K562 treated with DMSO at 1 percent for 4 hours (cell line): ENCODE measurements around the gene ACRV1. TPM values are rescaled to one million over a fixed set of nuclear protein-coding genes. Genes with fewer than 3 reads are reported as not detected.

Source experiments
- total RNA-seq: library from RNA; unstranded; fragments of 300-600 nt; gene quantifications from 2 replicates; pipeline ENCODE4 v1.2.3, GENCODE V29; 2022; ENCODE audit not compliant: insufficient read depth

Gene ACRV1, protein sequence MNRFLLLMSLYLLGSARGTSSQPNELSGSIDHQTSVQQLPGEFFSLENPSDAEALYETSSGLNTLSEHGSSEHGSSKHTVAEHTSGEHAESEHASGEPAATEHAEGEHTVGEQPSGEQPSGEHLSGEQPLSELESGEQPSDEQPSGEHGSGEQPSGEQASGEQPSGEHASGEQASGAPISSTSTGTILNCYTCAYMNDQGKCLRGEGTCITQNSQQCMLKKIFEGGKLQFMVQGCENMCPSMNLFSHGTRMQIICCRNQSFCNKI
- total RNA-seq, result not detected in 2 replicates

DNA sequence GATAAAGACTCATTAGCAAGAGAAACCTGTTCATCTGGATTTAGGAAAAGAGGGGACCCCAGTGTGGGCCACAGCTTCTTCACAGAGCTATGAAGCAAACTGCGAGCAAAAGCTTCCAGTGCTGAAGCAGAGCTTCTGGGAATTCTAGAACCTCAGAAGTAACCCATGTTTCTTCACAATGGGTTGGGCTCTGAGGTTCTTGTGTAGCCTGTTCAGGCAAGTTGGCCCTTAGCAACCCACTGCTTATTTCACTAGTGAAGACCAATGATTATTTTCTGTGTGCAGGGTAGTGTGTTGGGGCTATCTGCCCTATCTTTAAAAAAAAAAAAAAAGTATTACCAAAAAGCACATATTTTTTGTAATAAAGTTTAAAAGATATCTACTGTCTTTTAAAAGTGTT is at the start of gene ACRV1:
TSS of gene ACRV1 (minus strand) at position 101 of the 400 bp plus-strand sequence. CDS start at position 34, 67 bp downstream.

GRCh38 chr11:125624756-125625213 is 55.9 kb downstream of the ACRV1 start, which contains the start of gene CHEK1:
Gene CHEK1 (plus strand): TSS chr11:125625163. CDS start chr11:125626769, 1,606 bp downstream.

Other genes starting within 250 kb of the ACRV1 start
- gene FEZ1, start 184.6 kb downstream of the ACRV1 start, total RNA-seq, result 12.8 and 16.0 TPM in 2 replicates
- gene EI24, start 111.4 kb downstream of the ACRV1 start, total RNA-seq, result 128 and 167 TPM in 2 replicates
- gene STT3A, start 88.0 kb downstream of the ACRV1 start, total RNA-seq, result 143 and 190 TPM in 2 replicates
- gene CHEK1, start 55.7 kb downstream of the ACRV1 start, total RNA-seq, result 49.6 and 54.5 TPM in 2 replicates
- gene PATE1, start 65.4 kb upstream of the ACRV1 start, total RNA-seq, result not detected in 2 replicates
- not detected in 2 replicates for gene PATE2, start 98.0 kb upstream of the ACRV1 start, total RNA-seq
- gene PATE3, start 107.3 kb upstream of the ACRV1 start, total RNA-seq, result not detected in 2 replicates
- not detected in 2 replicates for gene PATE4, start 152.5 kb upstream of the ACRV1 start, total RNA-seq
- gene HYLS1, start 206.8 kb upstream of the ACRV1 start, total RNA-seq, result 3.5 and 7.1 TPM in 2 replicates
- gene PUS3, start 222.4 kb upstream of the ACRV1 start, total RNA-seq, result 8.0 and 9.5 TPM in 2 replicates
- not detected in 2 replicates for gene DDX25, start 223.7 kb upstream of the ACRV1 start, total RNA-seq